A549 (cell line): ENCODE results near the gene ACSBG1. TPM values are rescaled to one million over a fixed set of nuclear protein-coding genes. Genes with fewer than 3 reads are reported as not detected.
A peak's percentile ranks its signal among the peaks of the same experiment; 100 is the strongest.

Experiments
- ATAC-seq, 2 experiments: fragments of 200-7000 bp in 1 of 2; fragments of >200 bp in 1 of 2; cut with Nextera tagmentation in 1 of 2; cut with Tn5 transposase in 1 of 2; 3 replicates each; pipeline versions ENCODE4 v1.8.0 to v1.9.1; 2018 to 2020; ENCODE audit warnings: mild to moderate bottlenecking in 1 of 2, moderate library complexity in 1 of 2
- CTCF ChIA-PET: fragments of 300-600 bp; sonication (Branson Sonifier 250); formaldehyde crosslinking; extraction: SDS; loops from one replicate; lab custom pipeline; 2021; ENCODE audit warnings: antibody characterized with exemption, inconsistent platforms; lab: Yijun Ruan, JAX
- POLR2A ChIA-PET: fragments of 350-600 bp; formaldehyde crosslinking; extraction: SDS; loops from one replicate; lab custom pipeline; 2021; ENCODE audit warnings: antibody characterized with exemption, inconsistent platforms; lab: Yijun Ruan, JAX
- DNase-seq, 2 experiments: peaks; one replicate each; pipeline versions ENCODE4 v3.0.0 to v3.0.0-alpha.2; 2011 to 2016; ENCODE audit warnings: low read depth in 1 of 2, low spot score in 1 of 2
- FAIRE-seq: peaks from 2 replicates; lab custom pipeline; 2011; peaks lifted over from hg19 to GRCh38; lab: Jason Lieb, UNC
- H3K27ac ChIP-seq, 2 experiments: fragments of >200 bp; sonication (Bioruptor Twin); formaldehyde crosslinking; 3 replicates each; pipeline ENCODE4 v1.5.1; 2016 to 2017
- H3K4me1 ChIP-seq: fragments of >200 bp; sonication (Bioruptor Twin); formaldehyde crosslinking; 3 replicates; pipeline ENCODE4 v1.6.1; 2016
- H3K4me2 ChIP-seq: fragments of >200 bp; sonication (Bioruptor Twin); formaldehyde crosslinking; 3 replicates; pipeline ENCODE4 v1.6.1; 2016
- H3K4me3 ChIP-seq: fragments of >200 bp; sonication (Bioruptor Twin); formaldehyde crosslinking; 3 replicates; pipeline ENCODE4 v1.5.1; 2016
- H3K9me3 ChIP-seq: fragments of >200 bp; sonication (Bioruptor Twin); formaldehyde crosslinking; 3 replicates; pipeline ENCODE4 v1.6.1; 2016
- ATOH8 ChIP-seq: fragments of 250-450 bp; sonication (Bioruptor Pico); IDR thresholded peaks from 2 replicates; pipeline ENCODE4 v1.5.0; 2020; ENCODE audit warnings: low read depth, mild to moderate bottlenecking, moderate library complexity
- CBX2 ChIP-seq: fragments of 200-600 bp; sonication (generic); IDR thresholded peaks from 2 replicates; pipeline ENCODE4 v1.6.1; 2016; ENCODE audit warnings: low read depth, mild to moderate bottlenecking, borderline replicate concordance
- CTCF ChIP-seq: fragments of >200 bp; sonication (Bioruptor Twin); formaldehyde crosslinking; IDR thresholded peaks from 3 replicates; pipeline ENCODE4 v1.5.1; 2016
- EHF ChIP-seq: fragments of 250-450 bp; sonication (Bioruptor Pico); IDR thresholded peaks from 2 replicates; pipeline ENCODE4 v1.5.0; 2020; ENCODE audit warnings: mild to moderate bottlenecking
- ESRRA ChIP-seq: fragments of 150-350 bp; IDR thresholded peaks from 2 replicates; pipeline ENCODE4 v1.6.1; 2014; ENCODE audit warnings: mild to moderate bottlenecking, low read length, borderline replicate concordance
- FOXS1 ChIP-seq: fragments of 250-450 bp; sonication (Bioruptor Pico); IDR thresholded peaks from 2 replicates; pipeline ENCODE4 v1.5.0; 2020; ENCODE audit warnings: mild to moderate bottlenecking, moderate library complexity
- GATA3 ChIP-seq: IDR thresholded peaks from 2 replicates; pipeline ENCODE4 v1.6.1; 2012; ENCODE audit warnings: borderline replicate concordance
- HDAC2 ChIP-seq: fragments of 200-600 bp; sonication (generic); IDR thresholded peaks from 2 replicates; pipeline ENCODE4 v1.6.1; 2016
- HEYL ChIP-seq: fragments of 250-450 bp; sonication (Bioruptor Pico); IDR thresholded peaks from 2 replicates; pipeline ENCODE4 v1.8.0; 2021; ENCODE audit warnings: mild to moderate bottlenecking, moderate library complexity
- HOXB13 ChIP-seq: fragments of 250-450 bp; sonication (Bioruptor Pico); IDR thresholded peaks from 2 replicates; pipeline ENCODE4 v1.5.0; 2020; ENCODE audit warnings: low read depth, mild to moderate bottlenecking, moderate library complexity
- KDM1A ChIP-seq: fragments of 200-600 bp; sonication (generic); IDR thresholded peaks from 2 replicates; pipeline ENCODE4 v1.6.1; 2016; ENCODE audit warnings: low read depth, mild to moderate bottlenecking
- KDM5A ChIP-seq: fragments of 200-600 bp; sonication (generic); IDR thresholded peaks from 2 replicates; pipeline ENCODE4 v1.6.1; 2016; ENCODE audit warnings: antibody characterized with exemption, mild to moderate bottlenecking
- MAZ ChIP-seq: fragments of 150-350 bp; IDR thresholded peaks from 2 replicates; pipeline ENCODE4 v1.6.1; 2014; ENCODE audit warnings: antibody characterized with exemption, low read depth, low read length, borderline replicate concordance
- NPAS2 ChIP-seq: fragments of 250-450 bp; sonication (Bioruptor Pico); IDR thresholded peaks from 2 replicates; pipeline ENCODE4 v1.8.0; 2022; ENCODE audit warnings: mild to moderate bottlenecking, moderate library complexity, borderline replicate concordance
- RAD21 ChIP-seq, 2 experiments: fragments of >200 bp in 1 of 2; sonication (Bioruptor Twin) in 1 of 2; formaldehyde crosslinking in 1 of 2; IDR thresholded peaks in 1 of 2; conservative IDR thresholded peaks in 1 of 2; 2 replicates in 1 of 2; 3 replicates in 1 of 2; pipeline ENCODE4 v1.6.1; 2012 to 2018; ENCODE audit warnings: inconsistent platforms in 1 of 2
- RARB ChIP-seq: fragments of 250-450 bp; sonication (Bioruptor Pico); IDR thresholded peaks from 2 replicates; pipeline ENCODE4 v1.8.0; 2021; ENCODE audit warnings: mild to moderate bottlenecking, moderate library complexity
- RCOR1 ChIP-seq: fragments of 150-350 bp; IDR thresholded peaks from 2 replicates; pipeline ENCODE4 v1.6.1; 2014; ENCODE audit warnings: antibody characterized with exemption, low read length, low read depth
- ZFP36 ChIP-seq: fragments of 450-650 bp; IDR thresholded peaks from 2 replicates; pipeline ENCODE4 v1.6.1; 2014; ENCODE audit warnings: borderline replicate concordance; ENCODE audit not compliant: partially characterized antibody
- ZNF302 ChIP-seq: fragments of 250-450 bp; sonication (Bioruptor Pico); IDR thresholded peaks from 2 replicates; pipeline ENCODE4 v1.9.0; 2021; ENCODE audit warnings: inconsistent platforms, mild to moderate bottlenecking, moderate library complexity
- ZSCAN20 ChIP-seq: fragments of 250-450 bp; sonication (Bioruptor Pico); IDR thresholded peaks from 2 replicates; pipeline ENCODE4 v1.8.0; 2022; ENCODE audit warnings: mild to moderate bottlenecking, moderate library complexity
- WGBS: methylation state at CpG from one replicate; pipeline ENCODE4 v1.1.6; 2017; ENCODE audit errors: missing lambda C conversion rate; 5-methylcytosine and 5-hydroxymethylcytosine counted together
- polyA plus RNA-seq, 4 experiments: library from polyadenylated mRNA; depleted of rRNA in 3 of 4; stranded (reverse); fragments of >200 nt; fragmentation: RNase III in 1 of 4; extraction: RNeasy Plus Mini Kit Qiagen cat#74134 plus additional on column Dnase treatment in 1 of 4; gene quantifications; 2 replicates in 3 of 4; 3 replicates in 1 of 4; pipeline ENCODE4 v1.2.3, GENCODE V29; 2011 to 2017
- TF ChIP-seq, protein P1 (sequence below): fragments of >200 bp; sonication (Bioruptor Twin); formaldehyde crosslinking; IDR thresholded peaks from 2 replicates; pipeline ENCODE4 v1.6.1; 2016
- TF ChIP-seq, protein P2 (sequence below): IDR thresholded peaks from 2 replicates; pipeline ENCODE4 v1.6.1; 2012; ENCODE audit warnings: low read depth, borderline replicate concordance

The ACSBG1 gene
- polyA plus RNA-seq, 2 of the 4 experiments (the other 2 are of a cell fraction), result 0.15 to 0.21 TPM

- TF ChIP-seq, protein P1, sequence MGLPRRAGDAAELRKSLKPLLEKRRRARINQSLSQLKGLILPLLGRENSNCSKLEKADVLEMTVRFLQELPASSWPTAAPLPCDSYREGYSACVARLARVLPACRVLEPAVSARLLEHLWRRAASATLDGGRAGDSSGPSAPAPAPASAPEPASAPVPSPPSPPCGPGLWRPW, result no peak
- no peak for TF ChIP-seq ZFP36
- TF ChIP-seq CBX2, result no peak
- TF ChIP-seq KDM1A, result no peak
- TF ChIP-seq ZSCAN20 (CRISPR knock-in tag), result no peak
- TF ChIP-seq RAD21 (conservative IDR thresholded peaks at IDR 0.05 in 1 of 2, IDR thresholded peaks at IDR 0.05 in 1 of 2), result no peak
- no peak for TF ChIP-seq KDM5A
- no peak for TF ChIP-seq MAZ
- no peak for TF ChIP-seq ATOH8
- no peak for TF ChIP-seq FOXS1 (CRISPR knock-in tag)
- no peak for TF ChIP-seq HEYL (CRISPR knock-in tag)
- TF ChIP-seq, protein P2, sequence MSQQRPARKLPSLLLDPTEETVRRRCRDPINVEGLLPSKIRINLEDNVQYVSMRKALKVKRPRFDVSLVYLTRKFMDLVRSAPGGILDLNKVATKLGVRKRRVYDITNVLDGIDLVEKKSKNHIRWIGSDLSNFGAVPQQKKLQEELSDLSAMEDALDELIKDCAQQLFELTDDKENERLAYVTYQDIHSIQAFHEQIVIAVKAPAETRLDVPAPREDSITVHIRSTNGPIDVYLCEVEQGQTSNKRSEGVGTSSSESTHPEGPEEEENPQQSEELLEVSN, result no peak
- TF ChIP-seq ZNF302, result no peak
- no peak for TF ChIP-seq CTCF
- no peak for TF ChIP-seq HOXB13 (CRISPR knock-in tag)
- TF ChIP-seq GATA3, result no peak
- TF ChIP-seq RCOR1, result no peak
- 94% methylated on average over 11 of the region's 23 CpGs for WGBS
- Histone ChIP-seq H3K4me1 (no peaks in the 10 kb centered on the region), H3K4me3 (no peak overlapping the region), H3K4me2 (no peak overlapping the region), H3K27ac (no peak overlapping the region), H3K9me3 (no peaks in the 10 kb centered on the region)
- ChIA-PET CTCF (interaction anchor here (0.7 to 2.5 kb wide), 4 partner anchors 22 to 305 kb away, joined by 3 to 8 read pairs (median 5); no protein-coding TSS in a partner anchor), POLR2A (no interaction called here)
- DNase-seq (no peak), FAIRE-seq (no peak), ATAC-seq (no peak)
These were observed 29.5 kb upstream of the ACSBG1 start for GRCh38 chr15:78263907-78264303.

DNA sequence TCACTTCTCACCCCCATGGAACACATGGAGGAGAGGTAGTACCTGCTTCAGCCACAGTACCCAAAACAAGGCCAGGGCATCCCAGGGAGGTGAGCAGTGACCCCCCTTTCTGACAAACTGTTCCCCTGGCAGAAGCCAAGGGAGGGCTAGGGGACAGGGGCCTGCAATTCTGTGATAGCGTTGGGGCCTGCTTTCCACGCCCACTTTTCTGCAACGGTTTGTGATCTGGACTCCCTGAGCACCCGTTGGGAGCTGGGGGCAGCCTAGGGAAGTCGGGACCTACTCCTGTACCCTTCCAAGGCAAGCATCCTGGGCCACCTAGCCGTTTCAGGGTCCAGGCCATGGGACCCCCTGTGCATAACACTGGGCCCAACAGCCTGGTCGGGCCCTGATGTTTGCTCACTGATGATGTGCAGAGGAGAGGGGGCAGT, 29.0 kb upstream of the ACSBG1 start:
- no peak for DNase-seq
- no peak overlapping the region for H3K27ac ChIP-seq
- WGBS, result 80% methylated on average over 7 of the region's 7 CpGs
- ChIA-PET POLR2A (no interaction called here), CTCF (interaction anchor here (0.6 to 2.5 kb wide), 5 partner anchors 18 to 304 kb away, joined by 3 to 8 read pairs (median 5); no protein-coding TSS in a partner anchor)
- H3K4me1 ChIP-seq, result no peaks in the 10 kb centered on the region
- ATAC-seq, result peak in 1 of 2 experiments; percentile 34; a peak in 2 of 6 replicates
- H3K4me3 ChIP-seq, result no peak overlapping the region
- no peak for FAIRE-seq
- no peak overlapping the region for H3K4me2 ChIP-seq
- TF ChIP-seq ESRRA, result no peak
- no peak for TF ChIP-seq EHF
- TF ChIP-seq, protein P1, result no peak
- no peak for TF ChIP-seq RARB (CRISPR knock-in tag)
- no peak for TF ChIP-seq HDAC2
- no peak for TF ChIP-seq NPAS2 (CRISPR knock-in tag)
- no peaks in the 10 kb centered on the region for H3K9me3 ChIP-seq
